DND-41 (cell line): Measurements from ENCODE around the gene ADGRF1.

Experiments
- ATAC-seq: fragments of 200-7000 bp; cut with Tn5 transposase; 3 replicates; pipeline ENCODE4 v1.9.1; 2021; ENCODE audit warnings: low read depth; ENCODE audit not compliant: insufficient read depth
- DNase-seq: peaks from one replicate; pipeline ENCODE4 v3.0.0-alpha.2; 2020
- H2AFZ ChIP-seq: 2 replicates; pipeline ENCODE4 v1.6.0; 2012; ENCODE audit warnings: low read depth, low read length
- H3K27ac ChIP-seq: 2 replicates; pipeline ENCODE4 v1.5.1; 2012; ENCODE audit warnings: low read length, inconsistent platforms
- H3K27me3 ChIP-seq: fragments of 200-600 bp; sonication (generic); 2 replicates; pipeline ENCODE4 v1.6.0; 2012; ENCODE audit warnings: low read length, mild to moderate bottlenecking, inconsistent platforms; ENCODE audit not compliant: insufficient read depth, poor library complexity
- H3K36me3 ChIP-seq: 2 replicates; pipeline ENCODE4 v1.5.1; 2012; ENCODE audit warnings: low read length, inconsistent platforms; ENCODE audit not compliant: insufficient read depth
- H3K4me1 ChIP-seq: 2 replicates; pipeline ENCODE4 v1.5.1; 2012; ENCODE audit warnings: mild to moderate bottlenecking, low read length; ENCODE audit not compliant: insufficient read depth
- H3K4me2 ChIP-seq: 2 replicates; pipeline ENCODE4 v1.6.0; 2012; ENCODE audit warnings: mild to moderate bottlenecking, moderate library complexity, low read length, inconsistent platforms; ENCODE audit not compliant: insufficient read depth
- H3K4me3 ChIP-seq, 2 experiments: fragments of 200-600 bp in 1 of 2; shearing (Covaris generic) in 1 of 2; 2 replicates each; pipeline ENCODE4 v1.5.1; 2012 to 2016; ENCODE audit warnings: inconsistent platforms in 2 of 2, low read length in 2 of 2, mild to moderate bottlenecking in 2 of 2, low read depth in 1 of 2, moderate library complexity in 1 of 2
- H3K79me2 ChIP-seq: 2 replicates; pipeline ENCODE4 v1.6.0; 2012; ENCODE audit warnings: low read length, inconsistent platforms; ENCODE audit not compliant: insufficient read depth
- H3K9ac ChIP-seq: 2 replicates; pipeline ENCODE4 v1.6.0; 2012; ENCODE audit warnings: low read depth, mild to moderate bottlenecking, inconsistent platforms, low read length, moderate library complexity
- H3K9me3 ChIP-seq: 2 replicates; pipeline ENCODE4 v1.5.1; 2012; ENCODE audit warnings: low read length, moderate library complexity, mild to moderate bottlenecking, inconsistent platforms; ENCODE audit not compliant: insufficient read depth, severe bottlenecking
- H4K20me1 ChIP-seq: 2 replicates; pipeline ENCODE4 v1.6.0; 2012; ENCODE audit warnings: low read length; ENCODE audit not compliant: insufficient read depth
- CTCF ChIP-seq: IDR thresholded peaks from 2 replicates; pipeline ENCODE4 v1.5.1; 2012; ENCODE audit warnings: borderline replicate concordance, low read length, moderate library complexity, mild to moderate bottlenecking; ENCODE audit not compliant: poor library complexity, severe bottlenecking; ENCODE audit errors: extremely low read depth
- EZH2 ChIP-seq: IDR thresholded peaks from 3 replicates; pipeline ENCODE4 v1.6.1; 2012; ENCODE audit warnings: borderline replicate concordance, low read depth, mild to moderate bottlenecking, moderate library complexity, low read length, inconsistent platforms; ENCODE audit not compliant: severe bottlenecking

The ADGRF1 gene

GRCh38 chr6:47023573-47023972, 18.6 kb downstream of the ADGRF1 start:
- no peak for DNase-seq
- Histone ChIP-seq H3K36me3 (no peaks in the 10 kb centered on the region), H3K27ac (no peak overlapping the region), H4K20me1 (peaks cover 3% of the 10 kb centered on the region; the same call in 1 of the 2 replicates), H3K4me2 (no peak overlapping the region), H3K27me3 (peaks cover 5% of the 10 kb centered on the region), H3K79me2 (no peaks in the 10 kb centered on the region), H2AFZ (no peak overlapping the region), H3K4me3 (no peak overlapping the region), H3K4me1 (no peaks in the 10 kb centered on the region), H3K9ac (no peak overlapping the region), H3K9me3 (no peaks in the 10 kb centered on the region)
- TF ChIP-seq CTCF (no peak), EZH2 (no peak)
- ATAC-seq: no peak

- Histone ChIP-seq H3K27ac (no peak overlapping the region), H3K4me3 (no peak overlapping the region), H4K20me1 (peaks cover 3% of the 10 kb centered on the region; the same call in 1 of the 2 replicates), H3K27me3 (peaks cover 5% of the 10 kb centered on the region), H3K79me2 (no peaks in the 10 kb centered on the region), H2AFZ (no peak overlapping the region), H3K4me2 (no peak overlapping the region), H3K9me3 (no peaks in the 10 kb centered on the region), H3K36me3 (no peaks in the 10 kb centered on the region), H3K9ac (no peak overlapping the region), H3K4me1 (no peaks in the 10 kb centered on the region)
- ATAC-seq: no peak
- DNase-seq: no peak
- TF ChIP-seq CTCF: no peak
- no peak for TF ChIP-seq EZH2
Observed at GRCh38 chr6:47022191-47022590, 19.9 kb downstream of the ADGRF1 start.

- Histone ChIP-seq H3K4me1 (no peaks in the 10 kb centered on the region), H3K27me3 (peaks cover 5% of the 10 kb centered on the region)
- TF ChIP-seq CTCF: no peak
- TF ChIP-seq EZH2: no peak
Observed at GRCh38 chr6:47019941-47020340, 22.2 kb downstream of the ADGRF1 start.

GRCh38 chr6:47016909-47017308, 25.2 kb downstream of the ADGRF1 start:
- no peaks in the 10 kb centered on the region for H3K36me3 ChIP-seq
- H4K20me1 ChIP-seq: no peaks in the 10 kb centered on the region
- H3K27ac ChIP-seq: no peak overlapping the region
- no peaks in the 10 kb centered on the region for H3K9me3 ChIP-seq
- no peak overlapping the region for H3K4me3 ChIP-seq
- H3K9ac ChIP-seq: no peak overlapping the region
- no peaks in the 10 kb centered on the region for H3K4me1 ChIP-seq
- H3K27me3 ChIP-seq: no peaks in the 10 kb centered on the region
- ATAC-seq: no peak
- no peak for DNase-seq
- H2AFZ ChIP-seq: no peak overlapping the region
- no peaks in the 10 kb centered on the region for H3K79me2 ChIP-seq
- H3K4me2 ChIP-seq: no peak overlapping the region
- TF ChIP-seq EZH2: no peak
- no peak for TF ChIP-seq CTCF

More at GRCh38 chr6:47019941-47020340, 22.2 kb downstream of the ADGRF1 start:
- ATAC-seq: no peak
- Histone ChIP-seq H3K27ac (no peak overlapping the region), H3K4me2 (no peak overlapping the region), H2AFZ (no peak overlapping the region), H3K36me3 (no peaks in the 10 kb centered on the region), H3K79me2 (no peaks in the 10 kb centered on the region), H4K20me1 (no peaks in the 10 kb centered on the region), H3K9me3 (no peaks in the 10 kb centered on the region), H3K4me3 (no peak overlapping the region), H3K9ac (no peak overlapping the region)
- no peak for DNase-seq
